NT2/D1 (cell line): ENCODE measurements around the gene NAGPA.

Experiments
- YY1 ChIP-seq: IDR thresholded peaks from 2 replicates; pipeline ENCODE4 v1.6.1; 2011; ENCODE audit not compliant: insufficient read length, insufficient read depth
- ZNF274 ChIP-seq: IDR thresholded peaks from 2 replicates; pipeline ENCODE4 v1.6.1; 2011; ENCODE audit warnings: mild to moderate bottlenecking, low read depth, low read length

GRCh38 chr16:5054876-5055865 is 21.4 kb upstream of the NAGPA start:
- TF ChIP-seq ZNF274 = no peak
- TF ChIP-seq YY1 = no peak
